AG09319 (cell line): Measurements from ENCODE around the gene NUMBL.
"Not testable (repeated sequence)": the region's sequence is repeated elsewhere in the genome, so short reads cannot be mapped to it uniquely, and the experiment has no call there.

Experiments
- DNase-seq: peaks from one replicate; pipeline ENCODE4 v3.0.0-alpha.2; 2010; ENCODE audit warnings: low read depth; ENCODE audit errors: extremely low read depth
- CTCF ChIP-seq: IDR thresholded peaks from 2 replicates; pipeline ENCODE4 v1.5.1; 2011; ENCODE audit warnings: low read depth, mild to moderate bottlenecking, inconsistent platforms, low read length, moderate library complexity

Gene NUMBL

GRCh38 chr19:40659116-40659515 is 31.3 kb downstream of the NUMBL start:
- no peak for TF ChIP-seq CTCF
- DNase-seq, result no peak

GRCh38 chr19:40658031-40658430 is 32.4 kb downstream of the NUMBL start:
- no peak for TF ChIP-seq CTCF
- DNase-seq, result no peak

GRCh38 chr19:40655684-40656083 is 34.8 kb downstream of the NUMBL start:
- DNase-seq, result not testable (repeated sequence)

- not testable (repeated sequence) for DNase-seq
These were observed 38.1 kb downstream of the NUMBL start for GRCh38 chr19:40652303-40652702.

- DNase-seq, result peak; percentile 88
- no peak for TF ChIP-seq CTCF
These were observed 39.6 kb downstream of the NUMBL start for GRCh38 chr19:40650749-40651305.

- DNase-seq, result not testable (repeated sequence)
These were observed 40.4 kb downstream of the NUMBL start for GRCh38 chr19:40649903-40650675.

GRCh38 chr19:40646743-40647254 is 43.7 kb downstream of the NUMBL start:
- DNase-seq, result no peak
- no peak for TF ChIP-seq CTCF

GRCh38 chr19:40642757-40643305 is 47.6 kb downstream of the NUMBL start:
- no peak for DNase-seq
- no peak for TF ChIP-seq CTCF
